LNCAP (cell line): ENCODE results near the gene KCNQ2.

ENCODE experiments used
- TF ChIP-seq, protein P1 (sequence below): fragments of 450-650 bp; IDR thresholded peaks from 2 replicates; pipeline ENCODE4 v1.5.1; 2017; ENCODE audit warnings: mild to moderate bottlenecking

KCNQ2 gene

GRCh38 chr20:63367446-63368055 is 104.9 kb downstream of the KCNQ2 start:
- TF ChIP-seq, protein P1, sequence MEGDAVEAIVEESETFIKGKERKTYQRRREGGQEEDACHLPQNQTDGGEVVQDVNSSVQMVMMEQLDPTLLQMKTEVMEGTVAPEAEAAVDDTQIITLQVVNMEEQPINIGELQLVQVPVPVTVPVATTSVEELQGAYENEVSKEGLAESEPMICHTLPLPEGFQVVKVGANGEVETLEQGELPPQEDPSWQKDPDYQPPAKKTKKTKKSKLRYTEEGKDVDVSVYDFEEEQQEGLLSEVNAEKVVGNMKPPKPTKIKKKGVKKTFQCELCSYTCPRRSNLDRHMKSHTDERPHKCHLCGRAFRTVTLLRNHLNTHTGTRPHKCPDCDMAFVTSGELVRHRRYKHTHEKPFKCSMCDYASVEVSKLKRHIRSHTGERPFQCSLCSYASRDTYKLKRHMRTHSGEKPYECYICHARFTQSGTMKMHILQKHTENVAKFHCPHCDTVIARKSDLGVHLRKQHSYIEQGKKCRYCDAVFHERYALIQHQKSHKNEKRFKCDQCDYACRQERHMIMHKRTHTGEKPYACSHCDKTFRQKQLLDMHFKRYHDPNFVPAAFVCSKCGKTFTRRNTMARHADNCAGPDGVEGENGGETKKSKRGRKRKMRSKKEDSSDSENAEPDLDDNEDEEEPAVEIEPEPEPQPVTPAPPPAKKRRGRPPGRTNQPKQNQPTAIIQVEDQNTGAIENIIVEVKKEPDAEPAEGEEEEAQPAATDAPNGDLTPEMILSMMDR, result no peak

- TF ChIP-seq, protein P1, result no peak
Observed at GRCh38 chr20:63366390-63367365, 105.8 kb downstream of the KCNQ2 start.

GRCh38 chr20:63365601-63366389 is 106.7 kb downstream of the KCNQ2 start:
- TF ChIP-seq, protein P1, result no peak

GRCh38 chr20:63364801-63365585 is 107.5 kb downstream of the KCNQ2 start:
- TF ChIP-seq, protein P1, result no peak

GRCh38 chr20:63363981-63364561 is 108.4 kb downstream of the KCNQ2 start:
- TF ChIP-seq, protein P1, result no peak

GRCh38 chr20:63363013-63363957 is 109.2 kb downstream of the KCNQ2 start:
- TF ChIP-seq, protein P1, result no peak
